Lower leg skin (tissue), 3 donors: Measurements from ENCODE around the gene ANO7.

Source experiments
- CTCF ChIP-seq, 3 donors: fragments of 450-650 bp; IDR thresholded peaks; one replicate each; pipeline ENCODE4 v1.5.1; 2016; ENCODE audit warnings: antibody characterized with exemption in 3 of 3, mild to moderate bottlenecking in 3 of 3, moderate library complexity in 2 of 3
- POLR2A ChIP-seq, 2 donors: fragments of 450-650 bp; IDR thresholded peaks; one replicate each; pipeline ENCODE4 v1.6.1; 2016 to 2017; ENCODE audit warnings: antibody characterized with exemption in 2 of 2, mild to moderate bottlenecking in 1 of 2, moderate library complexity in 1 of 2

GRCh38 chr2:241215421-241215820 lies 26.9 kb downstream of the ANO7 start:
- TF ChIP-seq CTCF (IDR thresholded peaks at IDR 0.05) (no peak), POLR2A (IDR thresholded peaks at IDR 0.05) (no peak)
